Purkinje cell (primary cell): Measurements from ENCODE around the gene EPM2A. TPM values are rescaled to one million over a fixed set of nuclear protein-coding genes. Genes with fewer than 3 reads are reported as not detected.

Experiments
- polyA plus RNA-seq: library from polyadenylated mRNA; unstranded; fragments of >200 nt; fragmentation: Nextera tagmentation; gene quantifications from 2 replicates; pipeline ENCODE4 v1.2.1, GENCODE V29; 2014

EPM2A gene
- polyA plus RNA-seq = 8.6 and 9.1 TPM in 2 replicates

GRCh38 chr6:145735356-145736165 is at the start of gene EPM2A:
TSS of gene EPM2A (minus strand) at chr6:145735520. CDS start at chr6:145735498, 22 bp downstream.

Other genes with a start within 250 kb of the EPM2A start
- gene FBXO30, start 79.3 kb upstream of the EPM2A start, polyA plus RNA-seq = 3.4 and 4.4 TPM in 2 replicates
- 15.7 and 16.7 TPM in 2 replicates for gene SHPRH, start 228.8 kb upstream of the EPM2A start, polyA plus RNA-seq